Activated B cell treated with CpG ODN at 0.5 μM for 24 hours (primary cell): ENCODE results near the gene NOS1. TPM values are rescaled to one million over a fixed set of nuclear protein-coding genes. Genes with fewer than 3 reads are reported as not detected.

ENCODE experiments used
- ATAC-seq: fragments of 200-7000 bp; cut with Tn5 transposase; one replicate; pipeline ENCODE4 v1.10.0; 2021; ENCODE audit warnings: low read depth, mild to moderate bottlenecking, moderate library complexity
- CTCF ChIA-PET: fragments of 350-600 bp; sonication (Branson Sonifier 250); formaldehyde crosslinking; loops from one replicate; lab custom pipeline; 2021; ENCODE audit warnings: antibody characterized with exemption; lab: Charles Lee
- POLR2A ChIA-PET: fragments of 350-600 bp; sonication (Branson Sonifier 250); formaldehyde crosslinking; loops from one replicate; lab custom pipeline; 2021; ENCODE audit warnings: antibody characterized with exemption; lab: Charles Lee
- DNase-seq: peaks from one replicate; pipeline ENCODE4 v3.0.0; 2022
- H3K27ac Mint-ChIP-seq: one replicate; pipeline ENCODE4 v1.8.0; 2020; ENCODE audit warnings: mixed read lengths
- H3K27me3 Mint-ChIP-seq: one replicate; pipeline ENCODE4 v1.8.0; 2021; ENCODE audit warnings: mixed read lengths
- H3K36me3 Mint-ChIP-seq: one replicate; pipeline ENCODE4 v1.8.0; 2021; ENCODE audit warnings: low read depth, mixed read lengths
- H3K4me1 Mint-ChIP-seq: one replicate; pipeline ENCODE4 v1.8.0; 2021; ENCODE audit warnings: mixed read lengths
- H3K4me3 Mint-ChIP-seq: one replicate; pipeline ENCODE4 v1.8.0; 2020; ENCODE audit warnings: mild to moderate bottlenecking, mixed read lengths
- H3K9me3 Mint-ChIP-seq: one replicate; pipeline ENCODE4 v1.8.0; 2020; ENCODE audit warnings: mixed read lengths
- intact Hi-C: fragments of 100-400 bp; cut with micrococcal nuclease; formaldehyde crosslinking; loops from one replicate; pipeline ENCODE4 v1.15.1; 2024
- total RNA-seq: library from RNA; stranded (reverse); gene quantifications from 2 replicates; pipeline ENCODE4 v1.2.3, GENCODE V29; 2022
- TF ChIP-seq, protein P1 (sequence below): fragments of 200-600 bp; IDR thresholded peaks from one replicate; pipeline ENCODE4 v1.8.0; 2022; ENCODE audit warnings: antibody characterized with exemption, mild to moderate bottlenecking

NOS1 gene
- total RNA-seq, 1 donor from 2014 or later: not detected

GRCh38 chr12:117334051-117334450 lies 27.4 kb downstream of the NOS1 start:
- intact Hi-C loops: no loop called here

GRCh38 chr12:117333331-117333881 lies 28.0 kb downstream of the NOS1 start:
- ChIA-PET POLR2A (no interaction called here), CTCF (no interaction called here)
- Mint-ChIP-seq H3K27ac (no peak overlapping the region), H3K4me3 (no peak overlapping the region), H3K27me3 (peaks cover 27% of the 10 kb centered on the region), H3K4me1 (no peaks in the 10 kb centered on the region), H3K9me3 (no peaks in the 10 kb centered on the region), H3K36me3 (no peaks in the 10 kb centered on the region)
- intact Hi-C loops: no loop called here
- DNase-seq (no peak), ATAC-seq (no peak)
- TF ChIP-seq, protein P1, sequence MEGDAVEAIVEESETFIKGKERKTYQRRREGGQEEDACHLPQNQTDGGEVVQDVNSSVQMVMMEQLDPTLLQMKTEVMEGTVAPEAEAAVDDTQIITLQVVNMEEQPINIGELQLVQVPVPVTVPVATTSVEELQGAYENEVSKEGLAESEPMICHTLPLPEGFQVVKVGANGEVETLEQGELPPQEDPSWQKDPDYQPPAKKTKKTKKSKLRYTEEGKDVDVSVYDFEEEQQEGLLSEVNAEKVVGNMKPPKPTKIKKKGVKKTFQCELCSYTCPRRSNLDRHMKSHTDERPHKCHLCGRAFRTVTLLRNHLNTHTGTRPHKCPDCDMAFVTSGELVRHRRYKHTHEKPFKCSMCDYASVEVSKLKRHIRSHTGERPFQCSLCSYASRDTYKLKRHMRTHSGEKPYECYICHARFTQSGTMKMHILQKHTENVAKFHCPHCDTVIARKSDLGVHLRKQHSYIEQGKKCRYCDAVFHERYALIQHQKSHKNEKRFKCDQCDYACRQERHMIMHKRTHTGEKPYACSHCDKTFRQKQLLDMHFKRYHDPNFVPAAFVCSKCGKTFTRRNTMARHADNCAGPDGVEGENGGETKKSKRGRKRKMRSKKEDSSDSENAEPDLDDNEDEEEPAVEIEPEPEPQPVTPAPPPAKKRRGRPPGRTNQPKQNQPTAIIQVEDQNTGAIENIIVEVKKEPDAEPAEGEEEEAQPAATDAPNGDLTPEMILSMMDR: no peak

More at GRCh38 chr12:117334051-117334450, 27.4 kb downstream of the NOS1 start:
- Mint-ChIP-seq H3K36me3 (no peaks in the 10 kb centered on the region), H3K4me1 (no peaks in the 10 kb centered on the region), H3K27ac (no peak overlapping the region), H3K27me3 (peaks cover 27% of the 10 kb centered on the region), H3K4me3 (no peak overlapping the region), H3K9me3 (no peaks in the 10 kb centered on the region)
- POLR2A ChIA-PET: no interaction called here
- DNase-seq (no peak), ATAC-seq (no peak)
- CTCF ChIA-PET: no interaction called here
- TF ChIP-seq, protein P1: no peak

GRCh38 chr12:117331691-117332090 lies 29.7 kb downstream of the NOS1 start:
- ChIA-PET POLR2A (no interaction called here), CTCF (no interaction called here)
- intact Hi-C loops: no loop called here
- H3K9me3 Mint-ChIP-seq: no peaks in the 10 kb centered on the region
- H3K4me1 Mint-ChIP-seq: no peaks in the 10 kb centered on the region
- TF ChIP-seq, protein P1: no peak
- no peak overlapping the region for H3K4me3 Mint-ChIP-seq
- ATAC-seq (no peak), DNase-seq (no peak)
- no peaks in the 10 kb centered on the region for H3K36me3 Mint-ChIP-seq
- H3K27ac Mint-ChIP-seq: no peak overlapping the region
- H3K27me3 Mint-ChIP-seq: peaks cover 25% of the 10 kb centered on the region

- CTCF ChIA-PET: no interaction called here
- Mint-ChIP-seq H3K4me3 (no peak overlapping the region), H3K36me3 (no peaks in the 10 kb centered on the region), H3K9me3 (no peaks in the 10 kb centered on the region), H3K27ac (no peak overlapping the region), H3K4me1 (no peaks in the 10 kb centered on the region), H3K27me3 (peaks cover 23% of the 10 kb centered on the region)
- POLR2A ChIA-PET: no interaction called here
- intact Hi-C loops: no loop called here
- TF ChIP-seq, protein P1: no peak
- ATAC-seq: no peak
- no peak for DNase-seq
These were observed 30.8 kb downstream of the NOS1 start for GRCh38 chr12:117330441-117331113.

GRCh38 chr12:117329756-117330155 lies 31.7 kb downstream of the NOS1 start:
- no peak for DNase-seq
- Mint-ChIP-seq H3K36me3 (no peaks in the 10 kb centered on the region), H3K27ac (no peak overlapping the region), H3K4me3 (no peak overlapping the region), H3K4me1 (no peaks in the 10 kb centered on the region), H3K27me3 (peaks cover 18% of the 10 kb centered on the region), H3K9me3 (no peaks in the 10 kb centered on the region)
- ChIA-PET POLR2A (no interaction called here), CTCF (no interaction called here)
- intact Hi-C loops: no loop called here
- no peak for ATAC-seq
- TF ChIP-seq, protein P1: no peak
